Tibial artery (tissue), 4 donors: ENCODE data around the gene NECAB3.

Source experiments
- DNase-seq, 2 donors: peaks; one replicate each; pipeline ENCODE4 v3.0.0-alpha.2; 2019
- H3K27ac ChIP-seq, 2 donors: fragments of 200-600 bp; sonication (generic) in 1 of 2; 1 replicate in 1 of 2; 2 replicates in 1 of 2; pipeline ENCODE4 v1.5.1; 2018 to 2019; ENCODE audit warnings: mild to moderate bottlenecking in 1 of 2
- H3K27me3 ChIP-seq, 2 donors: fragments of 200-600 bp; sonication (generic) in 1 of 2; one replicate each; pipeline versions ENCODE4 v1.5.1 to v1.6.0; 2016 to 2019
- H3K36me3 ChIP-seq, 3 donors: fragments of 200-600 bp; sonication (generic) in 2 of 3; one replicate each; pipeline ENCODE4 v1.5.1; 2016 to 2019; ENCODE audit warnings: mild to moderate bottlenecking in 2 of 3
- H3K4me1 ChIP-seq, 4 donors: fragments of 200-600 bp; sonication (generic) in 2 of 4; 1 replicate in 3 of 4; 2 replicates in 1 of 4; pipeline ENCODE4 v1.5.1; 2016 to 2019
- H3K4me3 ChIP-seq, 2 donors: fragments of 200-600 bp; sonication (generic) in 1 of 2; 1 replicate in 1 of 2; 2 replicates in 1 of 2; pipeline ENCODE4 v1.5.1; 2018 to 2019; ENCODE audit warnings: mild to moderate bottlenecking in 2 of 2
- H3K9me3 ChIP-seq, 3 donors: fragments of 200-600 bp; sonication (generic) in 1 of 3; one replicate each; pipeline ENCODE4 v1.5.1; 2016 to 2019
- intact Hi-C: fragments of 100-400 bp; cut with DNase I; formaldehyde crosslinking; loops from one replicate; pipeline ENCODE4 v1.15.0; 2023; ENCODE audit warnings: low total_unique reads
- TF ChIP-seq, protein P1 (sequence below), 2 experiments: fragments of 200-600 bp in 1 of 2; fragments of 450-650 bp in 1 of 2; IDR thresholded peaks; one replicate each; pipeline ENCODE4 v1.5.1; 2017 to 2019; ENCODE audit warnings: antibody characterized with exemption in 2 of 2, mild to moderate bottlenecking in 1 of 2, moderate library complexity in 1 of 2

Gene NECAB3

DNA sequence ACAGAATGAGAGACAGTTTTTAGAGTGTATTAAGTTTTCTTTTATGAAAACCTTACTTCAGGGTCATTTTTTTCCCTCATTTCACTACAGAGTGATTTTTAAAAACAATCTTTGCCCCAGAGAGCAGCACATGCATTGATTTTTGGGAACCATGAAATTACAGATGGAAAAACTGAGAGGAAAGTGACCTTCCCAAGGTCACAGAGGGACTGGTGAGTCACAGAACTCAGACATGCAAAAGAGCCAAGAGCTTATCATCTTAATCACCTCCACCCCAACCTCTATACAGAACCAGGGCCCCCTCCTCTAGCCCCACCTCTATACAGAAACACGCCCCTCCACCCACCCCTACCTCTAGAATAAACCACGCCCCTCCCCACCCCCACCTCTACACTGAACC, 35.2 kb upstream of the NECAB3 start:
- Histone ChIP-seq H3K36me3 (peaks cover 32 to 59% (median 43%) of the 10 kb centered on the region in 3 donors), H3K27ac (no peak overlapping the region), H3K4me1 (no peaks in the 10 kb centered on the region), H3K4me3 (no peak overlapping the region), H3K9me3 (no peaks in the 10 kb centered on the region), H3K27me3 (no peaks in the 10 kb centered on the region)
- DNase-seq = no peak
- intact Hi-C loops = no loop called here
- TF ChIP-seq, protein P1, sequence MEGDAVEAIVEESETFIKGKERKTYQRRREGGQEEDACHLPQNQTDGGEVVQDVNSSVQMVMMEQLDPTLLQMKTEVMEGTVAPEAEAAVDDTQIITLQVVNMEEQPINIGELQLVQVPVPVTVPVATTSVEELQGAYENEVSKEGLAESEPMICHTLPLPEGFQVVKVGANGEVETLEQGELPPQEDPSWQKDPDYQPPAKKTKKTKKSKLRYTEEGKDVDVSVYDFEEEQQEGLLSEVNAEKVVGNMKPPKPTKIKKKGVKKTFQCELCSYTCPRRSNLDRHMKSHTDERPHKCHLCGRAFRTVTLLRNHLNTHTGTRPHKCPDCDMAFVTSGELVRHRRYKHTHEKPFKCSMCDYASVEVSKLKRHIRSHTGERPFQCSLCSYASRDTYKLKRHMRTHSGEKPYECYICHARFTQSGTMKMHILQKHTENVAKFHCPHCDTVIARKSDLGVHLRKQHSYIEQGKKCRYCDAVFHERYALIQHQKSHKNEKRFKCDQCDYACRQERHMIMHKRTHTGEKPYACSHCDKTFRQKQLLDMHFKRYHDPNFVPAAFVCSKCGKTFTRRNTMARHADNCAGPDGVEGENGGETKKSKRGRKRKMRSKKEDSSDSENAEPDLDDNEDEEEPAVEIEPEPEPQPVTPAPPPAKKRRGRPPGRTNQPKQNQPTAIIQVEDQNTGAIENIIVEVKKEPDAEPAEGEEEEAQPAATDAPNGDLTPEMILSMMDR (IDR thresholded peaks at IDR 0.05) = no peak

- Histone ChIP-seq H3K4me3 (no peak overlapping the region), H3K4me1 (no peaks in the 10 kb centered on the region), H3K27me3 (no peaks in the 10 kb centered on the region), H3K36me3 (peaks cover 25 to 46% (median 27%) of the 10 kb centered on the region in 3 donors), H3K9me3 (no peaks in the 10 kb centered on the region), H3K27ac (no peak overlapping the region)
- TF ChIP-seq, protein P1 (IDR thresholded peaks at IDR 0.05) = no peak
- DNase-seq = no peak
- intact Hi-C loops = no loop called here
Observed at GRCh38 chr20:33707668-33708067, 33.4 kb upstream of the NECAB3 start.

DNA sequence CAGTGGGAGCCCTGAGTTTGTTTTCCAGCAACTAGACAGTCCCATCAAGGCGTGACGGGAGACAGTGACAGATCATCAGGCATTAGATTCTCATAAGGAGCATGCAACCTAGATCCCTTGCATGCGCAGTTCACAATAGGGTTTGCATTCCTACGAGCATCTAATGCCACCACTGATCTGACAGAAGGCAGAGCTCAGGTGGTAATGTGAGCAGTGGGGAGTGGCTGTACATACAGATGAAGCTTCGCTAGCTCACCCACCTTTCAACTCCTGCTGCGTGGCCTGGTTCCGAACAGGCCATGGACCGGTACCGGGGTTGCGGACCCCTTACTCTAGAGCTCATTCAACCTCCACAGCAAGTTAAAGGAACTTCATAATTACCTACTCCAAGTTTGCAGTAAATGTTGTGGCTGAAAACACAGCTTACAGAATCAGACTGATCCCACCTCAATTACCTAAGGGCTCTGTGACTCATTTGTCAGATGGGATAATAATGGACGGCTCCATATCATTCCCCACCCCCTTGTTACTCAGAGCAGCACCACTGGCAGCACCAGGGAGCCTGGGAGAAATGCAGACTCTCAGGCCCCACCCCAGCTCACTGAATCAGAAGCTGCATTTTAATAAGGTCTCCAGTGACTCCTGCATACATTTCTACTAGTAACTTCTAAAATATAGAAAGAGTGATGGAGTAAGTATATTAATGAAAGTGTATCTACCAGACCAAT, 30.1 kb upstream of the NECAB3 start:
- no peaks in the 10 kb centered on the region for H3K4me1 ChIP-seq
- no peak for DNase-seq
- H3K4me3 ChIP-seq = no peak overlapping the region
- H3K27ac ChIP-seq = no peak overlapping the region
- H3K9me3 ChIP-seq = no peaks in the 10 kb centered on the region
- H3K36me3 ChIP-seq = peaks cover 7 to 23% (median 20%) of the 10 kb centered on the region in 3 donors
- no peaks in the 10 kb centered on the region for H3K27me3 ChIP-seq
- TF ChIP-seq, protein P1 (IDR thresholded peaks at IDR 0.05) = no peak
- intact Hi-C loops = no loop called here

- DNase-seq = no peak
- Histone ChIP-seq H3K9me3 (no peaks in the 10 kb centered on the region), H3K27me3 (no peaks in the 10 kb centered on the region), H3K36me3 (peaks cover 7 to 23% (median 20%) of the 10 kb centered on the region in 3 donors), H3K4me1 (no peaks in the 10 kb centered on the region), H3K4me3 (no peak overlapping the region), H3K27ac (no peak overlapping the region)
- intact Hi-C loops = no loop called here
- TF ChIP-seq, protein P1 (IDR thresholded peaks at IDR 0.05) = no peak
Observed at GRCh38 chr20:33703498-33704137, 29.4 kb upstream of the NECAB3 start.

- intact Hi-C loops = no loop called here
- TF ChIP-seq, protein P1 (IDR thresholded peaks at IDR 0.05) = no peak
- no peak overlapping the region for H3K4me3 ChIP-seq
- H3K4me1 ChIP-seq = no peaks in the 10 kb centered on the region
- H3K36me3 ChIP-seq = peaks cover 7 to 21% (median 20%) of the 10 kb centered on the region in 3 donors
- DNase-seq = no peak
- H3K9me3 ChIP-seq = no peaks in the 10 kb centered on the region
- H3K27ac ChIP-seq = no peak overlapping the region
- no peaks in the 10 kb centered on the region for H3K27me3 ChIP-seq
Observed at GRCh38 chr20:33702861-33703260, 28.6 kb upstream of the NECAB3 start.
